Measurements from ENCODE around the gene E2F7. TPM values are rescaled to one million over a fixed set of nuclear protein-coding genes. Genes with fewer than 3 reads are reported as not detected.

Gene E2F7
- total and polyA plus RNA-seq, 2 experiments from 2014 or later = 31.8 to 40.3 TPM

DNA sequence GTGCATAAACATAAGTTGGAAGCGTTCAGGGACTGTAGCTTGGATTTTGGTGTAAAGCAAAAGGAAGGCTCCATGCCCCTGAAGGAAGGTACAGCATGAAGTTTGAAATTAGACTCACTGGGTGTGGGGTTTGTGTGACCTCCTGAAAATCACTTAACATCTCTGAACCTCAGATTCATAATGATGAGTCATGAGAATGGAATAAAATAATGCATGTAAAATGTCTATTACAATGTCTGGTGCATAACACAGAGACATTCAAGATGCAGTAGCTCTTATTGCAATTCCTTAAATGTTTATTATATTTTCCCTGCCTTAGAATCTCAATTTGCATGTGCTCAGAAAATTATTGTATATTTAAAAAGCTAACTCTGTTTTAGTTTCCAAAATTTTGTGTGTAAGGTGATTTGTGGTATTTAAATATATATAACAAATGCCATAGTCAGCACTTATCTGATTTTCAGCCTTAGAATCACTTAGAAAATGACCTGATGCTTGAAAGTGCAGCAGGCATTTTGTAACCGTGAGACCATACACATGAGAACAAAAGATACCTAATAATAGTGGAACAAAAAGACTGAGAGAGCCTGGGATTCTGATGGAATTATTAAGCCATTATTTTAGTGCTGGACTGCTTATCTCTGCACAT is 66.3 kb downstream of the E2F7 start:
- H2AFZ ChIP-seq = no peak overlapping the region
- no peaks in the 10 kb centered on the region for H3K9me2 ChIP-seq (ENCODE audit: insufficient read depth)
- no peak for TF ChIP-seq EZH2 (IDR thresholded peaks at IDR 0.05; ENCODE audit: low read depth, unreplicated experiment)
- no peaks in the 10 kb centered on the region for H4K20me1 ChIP-seq (replicated peaks; ENCODE audit: insufficient read depth)
- no peaks in the 10 kb centered on the region for H3K36me3 ChIP-seq (ENCODE audit: insufficient read depth)
- no peaks in the 10 kb centered on the region; the same call in 2 of the 3 replicates for H3K9me3 Mint-ChIP-seq
- H3F3A ChIP-seq (replicated peaks; ENCODE audit: low read depth) = no peaks in the 10 kb centered on the region
- no peak overlapping the region for H3K4me3 ChIP-seq
- ATAC-seq (no peak), DNase-seq (ENCODE audit: low spot score) (no peak)
- no peaks in the 10 kb centered on the region for H3K36me3 Mint-ChIP-seq (ENCODE audit: low read depth)
- H3K27ac Mint-ChIP-seq = no peak overlapping the region
- no peak overlapping the region for H3K4me2 ChIP-seq
- H3K4me1 ChIP-seq (ENCODE audit: insufficient read depth) = no peaks in the 10 kb centered on the region
- H3K27me3 Mint-ChIP-seq (ENCODE audit: insufficient read depth, low read depth, poor library complexity) = no peaks in the 10 kb centered on the region
- no peak overlapping the region for H3K27ac ChIP-seq (ENCODE audit: low read depth)
- no peaks in the 10 kb centered on the region for H3K79me2 ChIP-seq (replicated peaks; ENCODE audit: insufficient read depth)
- H3K4me3 Mint-ChIP-seq = no peak overlapping the region
- H3K27me3 ChIP-seq (ENCODE audit: insufficient read depth) = no peaks in the 10 kb centered on the region
- H3K4me1 Mint-ChIP-seq = no peaks in the 10 kb centered on the region

DNA sequence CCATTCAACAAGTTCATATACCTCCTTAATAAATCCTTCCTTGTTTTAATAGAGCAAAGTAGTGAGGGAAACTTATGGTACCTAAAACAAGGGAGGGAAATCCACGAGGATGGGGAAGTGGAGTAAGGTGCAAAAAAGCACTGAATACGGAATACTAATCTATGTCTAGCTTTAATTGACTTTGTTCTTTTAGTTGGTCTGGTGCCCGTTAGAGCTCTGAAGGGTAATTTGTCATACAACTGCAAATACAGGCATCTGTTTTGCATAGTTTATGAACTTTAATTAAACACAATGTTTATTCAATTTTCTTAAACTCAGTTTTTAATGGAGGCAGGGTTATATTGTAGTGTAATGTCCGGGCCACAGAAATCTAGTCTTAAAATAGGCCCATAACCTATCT is 67.0 kb downstream of the E2F7 start:
- Mint-ChIP-seq H3K36me3 (ENCODE audit: low read depth) (no peaks in the 10 kb centered on the region), H3K4me1 (no peaks in the 10 kb centered on the region), H3K9me3 (no peaks in the 10 kb centered on the region; the same call in 2 of the 3 replicates), H3K4me3 (no peak overlapping the region), H3K27ac (no peak overlapping the region), H3K27me3 (ENCODE audit: insufficient read depth, low read depth, poor library complexity) (no peaks in the 10 kb centered on the region)
- no peaks in the 10 kb centered on the region for H3K9me2 ChIP-seq (ENCODE audit: insufficient read depth)
- ATAC-seq (no peak), DNase-seq (ENCODE audit: low spot score) (no peak)
- H4K20me1 ChIP-seq (replicated peaks; ENCODE audit: insufficient read depth) = no peaks in the 10 kb centered on the region
- no peaks in the 10 kb centered on the region for H3K36me3 ChIP-seq (ENCODE audit: insufficient read depth)
- no peaks in the 10 kb centered on the region for H3F3A ChIP-seq (replicated peaks; ENCODE audit: low read depth)
- H3K4me1 ChIP-seq (ENCODE audit: insufficient read depth) = no peaks in the 10 kb centered on the region
- H3K27ac ChIP-seq (ENCODE audit: low read depth) = no peak overlapping the region
- no peaks in the 10 kb centered on the region for H3K79me2 ChIP-seq (replicated peaks; ENCODE audit: insufficient read depth)
- H3K4me3 ChIP-seq = no peak overlapping the region
- H3K4me2 ChIP-seq = no peak overlapping the region
- no peaks in the 10 kb centered on the region for H3K27me3 ChIP-seq (ENCODE audit: insufficient read depth)
- no peak overlapping the region for H2AFZ ChIP-seq
- TF ChIP-seq CREB1 (CRISPR knock-in tag; IDR thresholded peaks at IDR 0.05; ENCODE audit: low read depth) (no peak), EZH2 (IDR thresholded peaks at IDR 0.05; ENCODE audit: low read depth, unreplicated experiment) (no peak), ZNF331 (CRISPR knock-in tag; IDR thresholded peaks at IDR 0.05; ENCODE audit: low read depth) (no peak), NANOG (IDR thresholded peaks at IDR 0.05; ENCODE audit: borderline replicate concordance) (no peak), ZNF462 (CRISPR knock-in tag; IDR thresholded peaks at IDR 0.05) (no peak), ZNF114 (CRISPR knock-in tag; IDR thresholded peaks at IDR 0.05) (no peak), EZH2phosphoT487 (IDR thresholded peaks at IDR 0.05; ENCODE audit: unreplicated experiment) (no peak), POLR2AphosphoS5 (IDR thresholded peaks at IDR 0.05; ENCODE audit: low read depth) (no peak), STAT1 (IDR thresholded peaks at IDR 0.05; ENCODE audit: unreplicated experiment) (no peak), ETS1 (IDR thresholded peaks at IDR 0.05) (no peak), JUNB (IDR thresholded peaks at IDR 0.05; ENCODE audit: unreplicated experiment) (no peak)
- TF ChIP-seq, protein P1, sequence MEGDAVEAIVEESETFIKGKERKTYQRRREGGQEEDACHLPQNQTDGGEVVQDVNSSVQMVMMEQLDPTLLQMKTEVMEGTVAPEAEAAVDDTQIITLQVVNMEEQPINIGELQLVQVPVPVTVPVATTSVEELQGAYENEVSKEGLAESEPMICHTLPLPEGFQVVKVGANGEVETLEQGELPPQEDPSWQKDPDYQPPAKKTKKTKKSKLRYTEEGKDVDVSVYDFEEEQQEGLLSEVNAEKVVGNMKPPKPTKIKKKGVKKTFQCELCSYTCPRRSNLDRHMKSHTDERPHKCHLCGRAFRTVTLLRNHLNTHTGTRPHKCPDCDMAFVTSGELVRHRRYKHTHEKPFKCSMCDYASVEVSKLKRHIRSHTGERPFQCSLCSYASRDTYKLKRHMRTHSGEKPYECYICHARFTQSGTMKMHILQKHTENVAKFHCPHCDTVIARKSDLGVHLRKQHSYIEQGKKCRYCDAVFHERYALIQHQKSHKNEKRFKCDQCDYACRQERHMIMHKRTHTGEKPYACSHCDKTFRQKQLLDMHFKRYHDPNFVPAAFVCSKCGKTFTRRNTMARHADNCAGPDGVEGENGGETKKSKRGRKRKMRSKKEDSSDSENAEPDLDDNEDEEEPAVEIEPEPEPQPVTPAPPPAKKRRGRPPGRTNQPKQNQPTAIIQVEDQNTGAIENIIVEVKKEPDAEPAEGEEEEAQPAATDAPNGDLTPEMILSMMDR (conservative IDR thresholded peaks at IDR 0.05; ENCODE audit: low read depth in 2 of 2) = no peak

All from GM23338 (cell line).